ENCODE data around the gene TGM6. TPM values are rescaled to one million over a fixed set of nuclear protein-coding genes. Genes with fewer than 3 reads are reported as not detected.
"Not testable (repeated sequence)": the region's sequence is repeated elsewhere in the genome, so short reads cannot be mapped to it uniquely, and the experiment has no call there.

TGM6 gene
- total RNA-seq, 1 donor from 2014 or later: not detected

DNA sequence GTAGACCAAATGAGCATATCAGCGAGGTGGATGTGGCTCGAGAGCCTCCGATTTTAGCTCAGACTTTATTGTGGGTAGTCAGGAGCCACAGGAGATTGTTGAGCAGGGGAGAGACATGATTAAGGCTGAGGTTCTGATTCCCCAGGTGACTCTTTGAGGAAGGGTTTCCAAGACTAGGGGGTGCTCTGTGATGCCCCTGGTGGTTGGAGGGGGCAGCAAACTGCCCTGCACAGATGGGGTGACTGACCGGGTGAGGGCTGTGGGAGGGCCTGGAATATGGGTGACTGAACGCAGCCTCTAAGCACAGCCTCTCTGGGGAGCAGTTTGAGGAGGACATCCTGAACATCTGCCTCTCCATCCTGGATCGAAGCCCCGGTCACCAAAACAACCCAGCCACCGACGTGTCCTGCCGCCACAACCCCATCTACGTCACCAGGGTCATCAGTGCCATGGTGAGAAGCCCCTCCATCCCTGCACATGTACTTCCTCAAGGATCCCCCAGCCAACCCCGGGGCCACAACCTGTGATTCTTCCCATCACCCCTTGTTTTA, 17.0 kb downstream of the TGM6 start:
- DNase-seq (ENCODE audit: low read depth, low spot score): no peak

- DNase-seq (ENCODE audit: low read depth, low spot score): no peak
These were observed 17.7 kb downstream of the TGM6 start for GRCh38 chr20:2398449-2398848.

DNA sequence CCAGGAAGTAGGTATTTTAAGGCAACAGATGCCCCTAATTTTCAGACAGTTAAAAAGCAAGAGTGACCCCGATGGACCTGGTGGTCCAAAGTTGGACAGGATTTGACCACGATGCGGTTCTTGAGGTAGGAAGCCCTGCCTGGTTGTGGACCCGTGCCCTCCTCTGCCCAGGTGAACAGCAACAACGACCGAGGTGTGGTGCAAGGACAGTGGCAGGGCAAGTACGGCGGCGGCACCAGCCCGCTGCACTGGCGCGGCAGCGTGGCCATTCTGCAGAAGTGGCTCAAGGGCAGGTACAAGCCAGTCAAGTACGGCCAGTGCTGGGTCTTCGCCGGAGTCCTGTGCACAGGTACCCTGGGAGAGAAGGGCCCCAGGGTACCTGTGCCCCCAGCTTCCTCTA, 18.7 kb downstream of the TGM6 start:
- DNase-seq (ENCODE audit: low read depth, low spot score): no peak

- DNase-seq (ENCODE audit: low read depth, low spot score): no peak
These were observed 19.6 kb downstream of the TGM6 start for GRCh38 chr20:2400290-2400689.

GRCh38 chr20:2401527-2401926, 20.8 kb downstream of the TGM6 start:
- no peak for DNase-seq (ENCODE audit: low read depth, low spot score)

DNA sequence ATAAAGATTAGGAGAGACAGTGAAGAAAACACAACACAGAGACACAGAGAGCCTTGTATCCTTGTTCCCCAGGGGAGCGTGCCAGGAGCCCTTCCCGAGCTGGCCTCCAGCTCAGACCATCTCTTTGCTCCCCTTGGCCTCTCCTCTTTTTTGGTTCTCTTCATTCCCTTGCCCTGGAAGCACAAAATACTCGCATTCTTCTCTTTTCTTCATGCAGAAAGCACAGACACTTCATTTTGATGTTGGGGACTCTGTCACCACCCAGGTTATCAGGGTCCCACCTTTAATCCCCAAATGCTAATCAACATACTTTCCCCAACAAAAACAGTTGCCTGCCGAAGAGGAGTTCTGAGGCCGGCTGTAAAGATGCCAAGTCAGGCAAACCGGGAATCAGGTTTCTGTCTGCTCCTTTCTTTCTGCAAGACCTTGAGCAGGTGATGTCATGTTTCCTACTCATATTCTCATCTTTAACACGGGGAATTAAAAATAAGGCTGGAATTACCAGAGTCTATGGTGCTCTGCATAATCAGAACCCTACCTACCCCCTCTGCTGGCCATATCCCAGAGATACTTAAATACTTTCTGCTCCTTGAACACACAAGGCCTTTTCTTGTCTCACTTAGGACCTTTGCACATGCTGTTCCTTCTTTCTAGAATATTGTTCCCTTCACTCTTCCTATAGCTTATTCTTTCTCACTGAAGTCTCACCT, 21.7 kb downstream of the TGM6 start:
- peak; percentile 24 for DNase-seq (ENCODE audit: low read depth, low spot score)

- no peak for DNase-seq (ENCODE audit: low read depth, low spot score)
These were observed 22.8 kb downstream of the TGM6 start for GRCh38 chr20:2403291-2404052.

DNA sequence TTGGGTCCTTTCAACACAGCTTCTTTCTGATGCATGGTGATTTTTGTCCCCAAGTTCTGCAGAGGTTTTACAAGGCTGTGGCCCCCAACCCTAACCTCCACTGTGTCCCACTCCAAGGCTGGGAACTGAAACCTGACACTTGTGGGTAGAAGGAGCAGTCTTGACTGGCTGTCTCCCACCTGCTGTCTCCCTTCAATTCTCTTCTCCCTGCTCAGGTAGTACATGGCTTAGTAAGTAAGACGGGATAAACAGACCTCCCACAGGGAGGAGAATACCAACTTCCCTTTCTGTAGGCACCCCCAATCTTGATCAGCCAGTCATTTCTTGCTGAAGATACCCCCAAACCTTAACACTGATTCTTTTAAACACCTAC, 25.0 kb downstream of the TGM6 start:
- DNase-seq (ENCODE audit: low read depth, low spot score): no peak

DNA sequence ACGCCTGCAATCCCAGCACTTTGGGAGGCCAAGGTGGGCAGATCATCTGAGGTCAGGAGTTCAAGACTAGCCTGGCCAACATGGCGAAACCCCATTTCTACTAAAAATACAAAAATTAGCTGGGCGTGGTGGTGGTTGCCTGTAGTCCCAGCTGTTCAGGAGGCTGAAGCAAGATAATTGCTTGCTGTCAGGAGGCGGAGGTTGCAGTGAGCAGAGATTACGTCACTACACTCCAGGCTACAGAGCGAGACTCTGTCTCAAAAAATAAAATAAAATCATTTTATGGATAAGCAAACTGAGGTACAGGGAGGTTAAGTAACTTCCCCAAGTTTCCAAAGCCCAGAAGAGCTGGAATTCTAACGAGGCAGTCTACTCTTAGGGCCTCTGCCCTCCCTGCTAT, 26.7 kb downstream of the TGM6 start:
- not testable (repeated sequence) for DNase-seq (ENCODE audit: low read depth, low spot score)

DNA sequence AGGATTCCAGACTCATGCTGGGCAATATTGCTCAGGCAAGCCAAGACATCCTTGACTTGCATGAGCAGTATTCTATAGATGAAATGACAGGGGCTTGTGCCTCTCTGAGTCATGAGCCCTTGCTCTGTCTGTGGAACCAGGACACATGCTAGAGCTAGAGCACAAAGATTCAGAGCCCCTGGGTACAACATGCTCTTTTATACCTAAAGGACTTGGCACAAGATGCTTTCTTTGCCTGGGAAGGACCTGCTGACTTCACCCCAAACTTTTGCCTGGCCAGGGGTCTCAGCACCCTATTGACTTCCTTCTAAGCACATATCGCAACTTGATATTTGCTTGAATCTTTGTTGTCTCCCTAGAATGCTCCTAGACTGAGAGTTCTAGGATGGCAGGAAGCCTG, 27.4 kb downstream of the TGM6 start:
- no peak for DNase-seq (ENCODE audit: low read depth, low spot score)

DNA sequence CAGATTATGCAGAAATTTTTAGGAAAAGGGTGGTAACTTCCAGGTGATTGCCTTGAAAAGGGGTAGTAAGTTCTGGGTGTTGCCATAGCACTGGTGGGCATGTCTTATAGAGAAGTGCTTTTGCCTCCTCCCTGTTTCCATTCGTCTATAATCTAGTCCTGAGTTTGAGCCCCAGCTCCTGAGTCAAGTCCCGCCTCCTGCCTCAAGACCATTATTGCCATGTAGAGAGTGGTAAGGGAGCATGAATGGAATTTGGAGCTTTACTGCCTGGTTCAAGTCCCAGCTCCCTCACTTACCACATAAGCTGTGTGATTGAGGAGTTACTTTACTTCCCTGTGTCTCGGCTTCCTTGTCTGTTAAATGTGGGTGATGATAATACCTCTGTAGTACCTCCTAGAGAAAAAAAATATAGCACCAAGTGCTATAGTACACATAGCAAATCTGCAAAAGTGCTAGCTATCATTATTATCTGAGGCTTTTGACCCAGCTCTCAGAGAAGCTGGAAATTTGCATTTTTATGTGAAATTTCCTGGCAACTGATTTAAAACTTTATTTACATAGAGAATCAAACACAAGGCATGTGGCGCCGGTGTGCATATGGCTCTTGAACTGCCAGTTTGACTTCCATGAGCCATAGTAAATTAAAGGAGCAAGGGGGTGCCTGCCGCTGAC, 36.0 kb downstream of the TGM6 start:
- DNase-seq (ENCODE audit: low read depth, low spot score): no peak

GRCh38 chr20:2417213-2417541, 36.5 kb downstream of the TGM6 start:
- DNase-seq (ENCODE audit: low read depth, low spot score): no peak

GRCh38 chr20:2418388-2418787, 37.7 kb downstream of the TGM6 start:
- no peak for DNase-seq (ENCODE audit: low read depth, low spot score)

DNA sequence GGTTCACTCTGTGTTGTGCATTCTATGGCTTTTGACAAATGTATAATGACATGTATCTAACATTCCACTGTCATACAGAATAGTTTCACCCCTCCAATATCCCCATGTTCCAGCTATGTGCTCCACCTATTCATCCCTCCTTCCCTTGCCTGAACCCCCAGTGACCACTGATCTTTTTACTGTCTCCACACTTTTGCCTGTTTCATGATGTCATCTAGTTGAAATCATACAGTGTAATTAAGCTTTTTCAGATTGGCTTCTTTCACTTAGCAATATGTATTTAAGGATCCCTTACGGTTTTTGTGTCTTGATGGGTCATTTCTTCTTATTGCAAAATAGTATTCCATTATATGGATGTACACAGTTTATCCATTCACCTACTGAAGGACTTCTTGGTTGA, 39.8 kb downstream of the TGM6 start:
- DNase-seq (ENCODE audit: low read depth, low spot score): no peak

DNA sequence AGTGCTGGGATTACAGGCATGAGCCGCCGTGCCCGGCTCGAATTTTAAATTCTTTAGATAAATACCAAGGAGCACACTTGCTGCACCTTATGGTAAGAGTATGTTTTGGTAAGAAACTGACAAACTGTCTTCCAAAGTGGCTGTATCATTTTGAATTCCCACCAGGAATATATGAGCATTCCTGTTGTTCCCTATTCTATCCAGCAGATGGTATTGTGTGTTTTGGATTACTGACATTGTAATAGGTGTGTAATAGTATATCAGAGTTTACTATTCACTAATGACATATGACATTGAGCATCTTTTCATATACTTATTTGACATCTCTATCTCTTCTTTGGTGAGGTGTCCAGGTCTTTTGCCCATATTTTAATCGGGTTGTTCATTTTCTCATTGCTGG, 40.5 kb downstream of the TGM6 start:
- DNase-seq (ENCODE audit: low read depth, low spot score): no peak

- no peak for DNase-seq (ENCODE audit: low read depth, low spot score)
These were observed 48.4 kb downstream of the TGM6 start for GRCh38 chr20:2429051-2429450.

DNA sequence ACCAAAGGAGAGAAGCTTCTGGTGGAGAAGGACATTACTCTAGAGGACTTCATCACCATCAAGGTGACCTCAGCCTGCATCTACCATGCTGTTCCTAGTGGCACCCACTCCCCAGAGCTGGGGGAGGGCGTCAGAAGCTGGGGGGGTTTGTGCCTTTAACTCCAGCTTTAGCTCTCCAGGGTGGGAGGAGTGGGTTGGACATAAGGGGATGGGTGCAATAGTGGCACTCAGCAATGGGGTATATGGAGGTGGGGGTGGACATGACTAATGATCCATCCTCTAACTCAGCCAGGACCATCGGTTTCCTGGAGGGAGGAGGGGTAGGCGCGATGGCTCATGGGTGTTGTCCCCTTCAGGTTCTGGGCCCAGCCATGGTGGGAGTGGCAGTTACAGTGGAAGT, 49.8 kb downstream of the TGM6 start:
- DNase-seq (ENCODE audit: low read depth, low spot score): no peak

DNA sequence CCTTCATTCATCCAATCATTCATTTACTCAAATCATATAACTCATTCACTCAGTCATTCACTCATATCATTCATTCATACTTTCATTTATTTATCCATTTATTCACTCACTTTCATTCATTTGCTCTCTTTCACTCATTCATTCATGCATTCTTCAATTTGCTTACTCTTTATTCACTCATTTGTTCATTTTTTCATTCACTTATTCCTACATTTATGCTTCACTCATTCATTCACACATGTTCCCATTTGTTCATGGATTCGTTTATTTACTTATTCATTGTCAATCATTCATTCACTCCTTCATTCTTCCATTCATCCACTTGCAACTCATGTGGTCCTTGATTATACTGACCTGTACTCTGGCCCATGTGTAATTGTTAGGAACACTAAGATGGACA, 50.5 kb downstream of the TGM6 start:
- DNase-seq (ENCODE audit: low read depth, low spot score): no peak

- no peak for DNase-seq (ENCODE audit: low read depth, low spot score)
These were observed 66.1 kb downstream of the TGM6 start for GRCh38 chr20:2446845-2447244.

DNA sequence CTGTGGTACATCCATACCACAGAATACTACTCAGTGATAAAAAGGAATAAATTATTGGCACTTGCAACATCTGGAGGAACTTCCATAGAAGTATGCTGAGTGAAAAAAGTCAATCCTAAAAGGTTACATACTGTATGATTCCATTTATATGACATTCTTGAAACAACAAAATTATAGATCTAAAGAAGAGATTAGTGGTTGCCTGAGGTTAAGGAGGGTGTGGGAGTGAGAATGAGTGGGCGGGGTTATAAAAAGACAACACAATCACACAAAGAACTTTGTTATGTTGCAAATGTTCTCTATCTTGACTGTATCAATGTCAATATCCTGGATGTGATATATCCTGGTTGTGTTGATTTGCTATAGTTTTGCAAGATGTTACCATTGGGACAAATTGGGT, 68.7 kb downstream of the TGM6 start:
- no peak for DNase-seq (ENCODE audit: low read depth, low spot score)

DNA sequence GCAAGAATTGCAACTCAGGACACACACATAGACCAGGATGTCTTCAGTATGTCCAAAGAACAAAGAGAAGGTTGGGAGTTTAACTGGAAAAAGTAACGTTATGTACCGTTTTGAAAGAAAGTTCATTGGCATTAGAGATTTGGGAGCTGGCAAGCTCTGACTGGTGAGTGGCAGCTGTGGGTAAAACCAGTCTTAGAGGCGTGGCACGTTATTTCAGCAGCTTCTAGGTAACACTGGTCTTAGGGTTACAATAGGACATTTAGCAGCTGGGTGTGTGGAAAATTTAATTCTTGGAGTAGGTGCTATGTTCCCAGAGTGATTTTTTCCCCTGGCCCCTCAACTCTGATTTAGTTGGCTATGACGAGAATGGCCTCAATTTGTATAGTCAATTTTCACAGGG, 70.7 kb downstream of the TGM6 start:
- DNase-seq (ENCODE audit: low read depth, low spot score): no peak

GRCh38 chr20:2451939-2452732, 71.4 kb downstream of the TGM6 start:
- no peak for DNase-seq (ENCODE audit: low read depth, low spot score)

Measured in pulmonary artery endothelial cell (primary cell).